Endometrium (tissue), 2 donors: ENCODE measurements around the gene PNN.
"Not testable (repeated sequence)": the region's sequence is repeated elsewhere in the genome, so short reads cannot be mapped to it uniquely, and the experiment has no call there.

ENCODE experiments used
- FAIRE-seq: peaks from 2 replicates; lab custom pipeline; 2012; peaks lifted over from hg19 to GRCh38; lab: Jason Lieb, UNC
- donor health status: control.
- donor health status: control.

The PNN gene

DNA sequence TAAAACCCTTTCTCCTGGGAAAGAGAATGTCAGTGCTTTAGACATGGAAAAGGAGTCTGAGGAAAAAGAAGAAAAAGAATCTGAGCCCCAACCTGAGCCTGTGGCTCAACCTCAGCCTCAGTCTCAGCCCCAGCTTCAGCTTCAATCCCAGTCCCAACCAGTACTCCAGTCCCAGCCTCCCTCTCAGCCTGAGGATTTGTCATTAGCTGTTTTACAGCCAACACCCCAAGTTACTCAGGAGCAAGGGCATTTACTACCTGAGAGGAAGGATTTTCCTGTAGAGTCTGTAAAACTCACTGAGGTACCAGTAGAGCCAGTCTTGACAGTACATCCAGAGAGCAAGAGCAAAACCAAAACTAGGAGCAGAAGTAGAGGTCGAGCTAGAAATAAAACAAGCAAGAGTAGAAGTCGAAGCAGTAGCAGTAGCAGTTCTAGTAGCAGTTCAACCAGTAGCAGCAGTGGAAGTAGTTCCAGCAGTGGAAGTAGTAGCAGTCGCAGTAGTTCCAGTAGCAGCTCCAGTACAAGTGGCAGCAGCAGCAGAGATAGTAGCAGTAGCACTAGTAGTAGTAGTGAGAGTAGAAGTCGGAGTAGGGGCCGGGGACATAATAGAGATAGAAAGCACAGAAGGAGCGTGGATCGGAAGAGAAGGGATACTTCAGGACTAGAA is 6.1 kb downstream of the PNN start:
- no peak for FAIRE-seq

DNA sequence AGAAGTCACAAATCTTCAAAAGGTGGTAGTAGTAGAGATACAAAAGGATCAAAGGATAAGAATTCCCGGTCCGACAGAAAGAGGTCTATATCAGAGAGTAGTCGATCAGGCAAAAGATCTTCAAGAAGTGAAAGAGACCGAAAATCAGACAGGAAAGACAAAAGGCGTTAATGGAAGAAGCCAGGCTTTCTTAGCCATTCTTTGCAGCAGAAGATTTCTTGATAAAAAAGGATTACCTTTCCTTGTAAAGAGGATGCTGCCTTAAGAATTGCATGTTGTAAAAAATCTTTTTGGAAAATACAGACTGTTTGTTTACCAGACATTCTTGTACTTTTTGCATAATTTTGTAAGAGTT is 6.6 kb downstream of the PNN start:
- FAIRE-seq = no peak

DNA sequence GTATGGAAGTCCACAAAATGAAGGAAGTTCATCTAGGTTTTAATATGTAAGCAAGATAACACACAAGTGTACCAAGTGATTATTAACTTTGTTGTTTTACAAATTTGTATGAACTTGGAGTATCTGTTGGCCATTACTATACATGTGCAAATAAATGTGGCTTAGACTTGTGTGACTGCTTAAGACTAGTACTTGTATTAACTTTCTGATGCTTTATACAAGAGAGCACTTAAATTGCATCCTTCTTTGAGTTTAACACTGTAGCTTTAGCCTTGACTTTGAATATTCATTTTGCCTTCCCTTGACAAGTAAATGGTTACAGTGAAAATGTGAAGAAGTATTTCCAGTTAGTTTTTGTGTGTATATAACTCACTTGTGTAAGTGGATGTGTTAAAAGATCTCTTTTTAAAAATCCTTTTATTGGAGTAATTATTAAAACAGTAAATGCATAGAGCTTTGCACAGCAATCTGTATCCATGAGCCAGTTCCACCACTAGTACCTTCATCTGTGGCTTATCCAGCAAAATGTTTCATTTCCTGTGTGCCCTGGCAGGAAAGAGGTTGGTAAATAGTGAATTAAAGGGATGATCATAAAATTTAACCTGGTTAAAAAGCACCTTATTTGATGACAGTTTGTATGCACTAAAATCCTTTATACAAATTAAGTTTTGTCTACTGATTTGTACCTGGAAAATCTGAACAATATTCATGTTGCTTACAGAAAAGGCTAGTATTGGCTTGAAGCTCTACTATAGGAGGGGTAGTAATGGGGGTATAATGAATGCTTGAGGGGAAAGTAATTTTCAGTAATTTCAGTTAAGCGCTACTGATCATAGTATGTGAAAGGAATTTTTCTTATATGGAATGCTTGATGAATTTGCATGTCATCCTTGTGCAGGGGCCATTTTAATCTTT is 8.0 kb downstream of the PNN start:
- no peak for FAIRE-seq

DNA sequence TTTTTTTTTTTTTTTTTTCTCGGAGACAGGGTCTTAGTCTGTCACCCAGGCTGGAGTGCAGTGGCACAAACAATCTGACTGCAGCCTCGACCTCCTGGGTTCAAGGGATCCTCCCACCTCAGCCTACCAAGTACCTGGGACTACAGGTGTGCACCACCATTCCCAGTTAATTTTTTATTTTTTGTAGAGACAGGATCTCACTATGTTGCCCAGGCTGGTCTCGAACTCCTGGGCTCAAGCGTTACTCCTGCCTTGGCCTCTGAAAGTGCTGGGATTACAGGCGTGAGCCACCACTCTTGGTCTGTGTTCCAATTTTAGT is 8.6 kb downstream of the PNN start:
- FAIRE-seq = not testable (repeated sequence)

DNA sequence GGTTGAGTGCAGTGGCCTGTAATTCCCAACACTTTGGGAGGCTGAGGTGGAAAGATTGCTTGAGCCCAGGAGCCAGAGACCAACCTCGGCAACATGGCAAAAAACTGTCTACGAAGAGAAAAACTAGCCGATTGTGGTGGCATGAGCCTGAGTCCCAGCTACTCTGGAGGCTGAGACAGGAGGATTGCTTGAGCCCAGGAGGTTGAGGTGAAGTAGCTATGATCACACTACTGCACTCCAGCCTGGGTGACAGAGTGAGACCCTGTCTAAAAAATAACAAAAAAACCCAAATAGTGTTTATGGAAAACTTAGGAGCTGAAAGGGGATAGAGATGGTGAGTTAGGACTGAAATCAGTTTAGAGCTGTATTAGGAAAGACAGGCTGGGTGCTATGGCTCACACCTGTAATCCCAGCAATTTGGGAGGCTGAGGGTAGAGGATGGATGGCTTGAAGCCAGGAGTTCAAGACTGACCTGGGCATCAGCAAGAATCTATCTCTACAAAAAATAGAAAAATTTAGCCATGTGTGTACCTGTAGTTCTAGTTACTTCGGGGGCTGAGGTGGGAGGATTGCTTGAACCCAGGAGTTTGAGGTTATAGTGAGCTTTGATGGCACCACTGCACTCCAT is 9.7 kb downstream of the PNN start:
- no peak for FAIRE-seq

DNA sequence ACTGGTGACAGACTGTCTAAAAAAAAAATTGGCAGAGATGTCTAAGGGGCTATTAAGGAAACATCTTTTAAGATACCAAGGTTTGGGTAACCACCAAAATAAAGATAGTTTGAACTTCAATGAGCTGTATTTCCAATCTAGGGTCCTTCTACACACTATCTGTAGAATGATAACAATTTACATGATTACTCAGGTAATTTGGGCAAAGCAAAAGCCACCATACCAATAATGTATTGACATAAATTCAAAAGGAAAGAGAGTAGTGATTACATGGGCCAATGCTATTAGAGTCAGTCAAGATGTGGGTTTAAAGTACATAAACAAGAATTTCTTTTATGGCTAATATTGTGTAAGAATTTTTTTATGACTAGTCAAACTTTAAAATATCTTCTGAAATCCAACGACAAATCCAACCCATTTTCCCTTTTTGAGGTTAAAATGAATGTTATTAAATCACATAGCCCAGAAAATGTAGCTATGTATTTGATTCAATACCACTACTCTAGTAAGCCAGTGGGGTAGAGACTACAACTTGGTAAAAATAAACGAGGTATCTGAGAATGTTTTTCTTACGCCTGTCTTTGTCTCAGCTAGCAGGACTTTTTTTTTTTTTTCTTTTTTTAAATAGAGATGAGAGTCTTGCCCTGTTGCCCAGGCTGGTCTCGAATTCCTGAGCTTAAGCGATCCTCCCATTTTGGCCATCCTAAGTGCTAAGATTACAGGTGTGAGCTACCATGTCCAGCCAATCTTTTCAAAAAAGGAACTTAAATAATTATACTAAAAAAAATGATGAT is 10.4 kb downstream of the PNN start:
- no peak for FAIRE-seq

DNA sequence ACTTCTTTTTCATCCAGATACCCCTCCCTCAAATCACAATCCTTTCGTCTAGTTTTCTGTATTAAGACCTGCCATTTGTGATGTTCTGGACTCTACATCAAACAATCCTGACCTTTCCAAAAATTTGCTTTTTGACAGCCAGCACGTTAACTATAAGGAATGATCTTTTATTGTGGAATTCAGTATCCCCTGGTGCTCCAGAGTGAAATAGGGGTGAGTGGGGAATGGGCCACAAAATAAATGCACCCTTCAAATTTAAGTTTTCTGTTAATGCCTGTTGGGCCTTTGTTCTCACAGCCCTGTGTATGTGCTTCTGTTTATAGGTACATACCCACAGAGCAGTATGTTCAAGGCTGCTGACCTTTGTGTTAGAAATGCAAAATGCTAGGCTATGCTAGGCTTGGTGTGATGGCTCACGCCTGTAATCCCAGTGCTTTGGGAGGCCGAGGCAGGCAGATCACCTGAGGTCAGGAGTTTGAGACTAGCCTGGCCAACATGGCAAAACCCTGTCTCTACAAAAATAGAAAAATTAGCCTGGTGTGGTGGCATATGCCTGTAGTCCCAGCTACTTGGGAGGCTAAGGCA is 12.0 kb downstream of the PNN start:
- FAIRE-seq = no peak

DNA sequence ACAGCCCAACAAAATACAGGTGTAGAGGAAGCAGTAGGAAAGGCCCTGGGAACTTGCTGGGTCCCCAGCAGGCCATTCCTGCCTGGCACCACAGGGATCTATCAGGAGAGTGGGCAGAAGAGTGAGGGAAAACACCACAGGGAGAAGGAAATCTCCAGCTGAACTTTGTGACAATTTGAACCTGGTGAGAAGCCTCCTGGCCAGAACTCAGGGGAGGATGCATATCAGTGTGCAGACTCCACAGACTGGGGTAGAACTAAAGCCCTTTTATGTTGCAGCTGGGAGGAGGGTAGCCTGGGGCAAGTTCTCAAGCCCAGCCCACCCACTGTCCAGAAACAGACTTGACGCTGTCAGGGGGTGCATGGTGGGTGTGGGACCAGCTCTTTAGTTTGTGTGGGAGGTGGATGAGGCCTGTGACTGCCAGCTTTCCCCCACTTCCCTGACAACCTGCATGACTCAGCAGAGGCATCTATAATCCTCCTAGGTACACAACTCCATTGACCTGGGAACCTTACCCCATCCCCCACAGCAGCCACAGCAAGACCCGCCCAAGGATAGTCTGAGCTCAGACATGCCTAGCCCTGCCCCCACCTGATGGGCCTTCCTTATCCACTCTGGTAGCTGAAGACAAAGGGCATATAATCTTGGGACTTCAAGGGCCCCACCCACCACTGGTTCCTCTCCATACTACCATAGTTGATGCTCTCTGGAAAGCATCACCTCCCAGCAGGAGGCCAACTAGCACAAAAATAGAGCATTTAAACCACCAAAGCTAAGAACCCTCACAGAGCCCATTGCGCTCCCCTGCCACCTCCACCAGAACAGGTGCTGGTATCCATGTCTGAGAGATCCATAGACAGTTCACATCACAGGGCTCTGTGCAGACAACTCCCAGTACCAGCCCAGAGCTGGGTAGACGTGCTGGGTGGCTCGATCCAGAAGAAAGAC is 28.9 kb downstream of the PNN start:
- FAIRE-seq = no peak

DNA sequence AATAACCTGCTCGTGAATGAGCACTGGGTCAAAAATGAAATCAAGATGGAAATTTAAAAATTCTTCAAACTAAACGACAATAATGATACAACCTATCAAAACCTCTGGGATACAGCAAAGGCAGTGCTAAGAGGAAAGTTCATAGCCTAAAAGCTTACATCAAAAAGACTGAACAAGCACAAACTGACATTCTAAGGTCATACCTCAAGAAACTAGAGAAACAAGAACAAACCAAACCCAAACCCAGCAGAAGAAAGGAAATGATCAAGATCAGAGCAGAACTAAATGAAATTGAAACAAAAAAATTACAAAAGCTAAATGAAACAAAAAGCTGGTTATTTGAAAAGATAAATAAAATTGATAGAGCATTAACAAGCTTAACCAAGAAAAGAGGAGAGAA is 32.4 kb downstream of the PNN start:
- not testable (repeated sequence) for FAIRE-seq

DNA sequence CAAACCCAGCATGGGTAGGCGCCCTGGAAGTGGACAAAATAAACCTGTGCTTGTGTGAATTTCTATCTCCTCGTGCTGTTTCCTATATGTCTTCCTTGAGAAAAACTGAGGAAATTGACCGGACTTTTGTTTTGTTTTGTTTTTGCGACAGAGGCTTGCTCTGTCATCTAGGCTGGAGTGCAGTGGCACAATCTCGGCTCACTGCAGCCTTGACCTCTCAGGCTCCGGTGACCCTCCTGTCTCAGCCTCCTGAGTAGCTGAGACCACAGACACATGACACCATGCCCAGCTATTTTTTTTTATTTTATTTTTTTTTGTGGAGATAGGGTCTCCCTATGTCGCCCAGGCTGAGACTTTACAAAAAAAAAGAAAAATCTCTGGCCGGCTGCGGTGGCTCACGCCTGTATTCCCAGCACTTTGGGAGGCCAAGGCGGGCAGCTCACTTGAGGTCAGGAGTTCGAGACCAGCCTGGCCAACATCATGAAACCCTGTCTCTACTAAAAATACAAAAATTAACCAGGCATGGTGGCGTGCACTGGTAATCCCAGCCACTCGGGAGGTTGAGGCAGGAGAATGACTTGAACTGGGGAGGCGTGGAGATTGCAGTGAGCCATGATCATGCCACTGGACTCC is 36.2 kb downstream of the PNN start:
- FAIRE-seq = no peak

DNA sequence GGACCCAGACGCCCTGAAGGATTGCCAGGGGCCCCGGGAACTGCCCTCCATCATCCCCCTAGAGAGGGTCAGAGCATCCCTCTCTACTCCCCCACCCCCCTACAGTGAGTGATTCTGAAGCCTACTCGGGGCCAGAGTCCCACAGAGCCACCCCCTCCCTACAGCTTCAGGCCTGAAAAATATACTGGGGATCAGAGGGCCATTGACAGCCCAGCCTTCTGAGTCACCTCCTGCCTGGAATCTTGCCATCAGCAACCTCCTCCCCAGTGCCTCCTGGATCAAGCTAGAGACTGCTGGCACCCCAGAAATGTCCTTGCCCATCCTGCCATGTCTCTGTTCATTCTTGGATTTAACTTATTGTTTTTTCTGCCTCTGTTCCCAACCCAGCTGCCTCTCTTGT is 37.0 kb downstream of the PNN start:
- FAIRE-seq = no peak

DNA sequence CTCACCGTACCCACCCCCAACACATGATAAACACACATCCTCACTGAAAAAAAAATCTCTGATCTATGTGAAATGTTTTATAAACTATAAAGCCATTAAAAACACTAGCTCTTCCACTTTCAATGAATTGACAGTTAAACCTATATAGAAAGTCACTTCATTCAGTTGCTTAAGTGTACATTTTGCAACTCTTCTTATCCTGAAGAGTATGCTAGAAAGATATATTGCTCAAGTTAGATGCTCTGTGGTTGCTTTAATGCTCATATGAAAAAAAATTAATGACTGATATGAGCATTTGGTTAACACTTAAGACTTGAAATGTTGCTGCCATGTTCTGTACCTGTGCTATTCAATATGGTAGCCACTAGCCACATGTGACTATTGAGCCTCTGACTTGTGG is 37.6 kb downstream of the PNN start:
- FAIRE-seq = no peak

DNA sequence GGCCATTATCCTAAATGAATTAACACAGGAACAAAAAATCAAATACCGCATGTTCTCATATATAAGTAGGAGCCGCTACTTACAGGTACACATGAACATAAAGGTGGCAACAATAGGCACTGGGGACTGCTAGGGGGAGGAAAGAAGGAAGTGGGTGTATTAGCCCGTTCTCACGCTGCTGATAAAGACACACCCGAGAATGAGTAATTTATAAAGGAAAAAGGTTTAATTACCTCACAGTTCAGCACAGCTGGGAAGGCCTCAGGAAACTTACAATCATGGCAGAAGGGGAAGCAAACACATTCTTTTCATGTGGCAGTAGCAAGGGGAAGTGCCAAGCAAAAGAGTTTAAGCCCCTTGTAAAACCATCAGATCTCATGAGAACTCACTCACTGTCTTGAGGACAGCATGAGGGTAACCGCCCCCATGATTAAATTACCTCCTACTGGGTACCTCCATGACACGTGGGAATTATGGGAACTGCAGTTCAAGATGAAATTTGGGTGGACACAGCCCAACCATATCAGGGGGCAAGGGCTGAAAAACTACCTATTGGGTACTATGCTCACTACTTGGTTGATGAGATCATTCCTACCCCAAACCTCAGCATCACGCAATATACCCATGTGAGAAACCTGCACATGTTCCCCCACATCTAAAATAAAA is 42.3 kb downstream of the PNN start:
- no peak for FAIRE-seq

DNA sequence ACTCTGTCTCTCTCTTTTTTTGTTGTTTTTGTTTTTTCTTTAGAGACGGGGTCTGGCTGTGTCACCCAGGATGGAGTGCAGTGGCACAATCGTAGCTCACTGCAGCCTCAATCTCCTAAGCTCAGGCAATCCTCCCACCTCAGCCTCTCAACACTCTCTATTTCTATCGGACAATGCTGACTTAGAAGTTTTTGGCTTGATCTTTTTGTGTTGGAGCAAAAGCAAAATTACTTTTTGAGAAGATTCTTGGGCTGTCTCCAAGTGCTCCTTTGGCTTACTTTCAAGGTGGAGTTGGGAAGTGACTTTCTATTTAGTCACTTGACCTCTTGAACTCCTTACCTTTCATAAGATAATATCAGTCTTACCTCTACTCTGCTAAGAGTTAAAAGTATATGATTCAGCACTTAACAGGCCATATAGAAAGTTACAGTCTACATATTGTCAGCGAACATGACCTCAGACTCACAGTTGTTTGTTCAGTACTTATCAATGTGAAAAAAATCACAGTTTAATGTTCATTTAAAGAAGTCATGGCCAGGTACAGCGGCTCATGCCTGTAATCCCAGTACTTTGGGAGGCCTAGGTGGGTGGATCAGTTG is 43.2 kb downstream of the PNN start:
- no peak for FAIRE-seq

DNA sequence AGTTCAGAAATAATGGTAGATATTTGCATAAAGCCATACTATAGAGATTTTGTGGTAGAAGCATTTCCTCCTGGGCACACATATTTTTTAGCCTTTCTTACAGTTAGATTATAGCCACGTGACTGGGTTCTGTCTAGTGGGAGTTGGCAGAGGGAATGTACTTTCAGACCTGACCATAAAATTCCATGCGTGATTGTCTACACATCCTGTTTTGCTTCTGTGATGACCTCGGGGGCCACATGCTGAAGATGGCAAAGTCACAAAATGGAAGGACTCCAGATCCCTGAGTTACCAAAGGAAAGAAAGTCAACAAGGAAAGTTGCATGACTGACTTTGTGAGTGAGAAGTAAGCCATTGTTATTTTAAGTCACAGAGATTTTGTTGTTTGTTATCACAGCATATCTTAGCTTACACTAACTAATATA is 44.0 kb downstream of the PNN start:
- no peak for FAIRE-seq

DNA sequence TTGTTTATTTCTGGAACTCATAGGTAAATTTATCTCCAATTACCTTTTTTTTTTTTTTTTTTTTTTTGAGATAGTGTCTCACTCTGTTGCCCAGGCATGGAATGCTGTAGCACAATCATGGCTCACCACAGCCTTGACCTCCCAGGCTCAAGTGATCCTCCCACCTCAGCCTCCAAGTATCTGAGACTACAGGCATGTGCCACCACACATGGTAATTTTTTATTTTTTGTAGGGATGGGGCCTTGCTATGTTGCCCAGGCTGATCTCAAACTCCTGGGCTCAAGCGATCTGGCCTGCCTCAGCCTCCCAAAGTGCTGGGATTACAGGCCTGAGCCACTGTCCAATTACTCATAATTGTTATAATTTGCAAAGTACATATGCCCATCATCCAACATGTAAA is 45.4 kb downstream of the PNN start:
- not testable (repeated sequence) for FAIRE-seq

DNA sequence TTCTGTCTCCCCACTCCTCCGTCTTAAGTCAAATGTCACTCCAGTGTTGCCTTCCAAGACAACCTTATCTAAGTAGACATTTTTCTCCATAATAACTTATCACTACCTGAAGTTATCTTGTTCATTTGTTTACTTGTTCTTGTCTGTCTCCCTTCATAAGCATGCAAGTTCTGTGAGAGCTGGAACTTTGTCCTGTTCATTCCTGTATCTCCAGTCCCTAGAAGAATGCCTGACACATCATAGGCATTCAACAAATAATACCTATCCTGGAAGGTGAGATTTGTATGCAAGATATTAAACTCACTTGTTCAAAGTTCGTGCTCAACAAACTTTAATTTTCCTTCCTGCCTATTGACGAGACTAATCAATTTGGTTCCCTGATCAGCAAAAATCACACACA is 53.0 kb downstream of the PNN start:
- FAIRE-seq = no peak

DNA sequence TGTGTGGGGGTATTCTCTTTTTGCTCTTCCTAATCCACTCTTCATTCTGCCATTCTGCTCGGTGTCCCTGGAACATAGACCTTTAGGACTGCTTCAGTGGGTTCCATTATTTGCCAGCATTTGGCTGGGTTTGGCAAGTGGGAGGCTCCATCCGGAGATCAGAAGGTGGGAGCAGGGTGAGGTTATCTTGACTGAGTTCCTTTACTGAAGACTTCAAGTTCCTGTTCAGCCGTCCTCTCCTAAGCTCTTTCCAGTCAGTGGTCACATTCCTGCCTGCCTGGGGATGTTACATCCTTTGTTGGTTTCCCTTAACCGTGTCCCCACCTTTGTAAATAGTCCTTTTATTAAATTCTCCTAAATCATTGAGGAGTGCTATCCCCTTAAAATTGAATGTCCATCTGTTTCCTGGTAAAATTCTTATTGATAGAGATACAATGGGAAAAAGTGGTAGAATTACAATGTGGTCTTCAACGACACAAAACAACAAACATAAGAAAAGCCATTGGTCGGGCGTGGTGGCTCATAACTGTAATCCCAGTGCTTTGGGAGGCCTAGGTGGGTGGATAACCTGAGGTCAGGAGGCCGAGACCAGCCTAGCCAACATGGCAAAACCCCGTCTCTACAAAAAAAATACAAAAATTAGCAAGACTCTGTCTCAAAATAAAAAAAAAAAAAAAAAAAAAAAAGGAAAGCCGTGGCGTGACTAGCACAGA is 53.6 kb downstream of the PNN start:
- FAIRE-seq = no peak

DNA sequence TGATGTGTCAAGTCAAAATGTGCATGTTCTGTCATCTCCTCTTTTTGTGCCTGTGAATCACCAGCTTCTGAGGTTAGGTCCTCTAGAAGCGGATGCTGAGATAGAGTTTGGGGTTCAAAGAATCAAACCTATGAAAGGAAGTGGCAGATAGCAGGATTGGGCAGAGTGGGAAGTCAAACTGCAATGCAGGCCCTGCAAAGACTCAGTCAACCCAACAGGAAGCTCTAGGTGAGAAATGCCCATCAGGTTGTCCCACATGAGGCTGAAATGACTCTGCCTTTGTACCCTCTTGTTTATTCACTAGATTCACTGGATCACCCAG is 54.1 kb downstream of the PNN start:
- no peak for FAIRE-seq
